ENCODE measurements around the gene ATG10. TPM values are rescaled to one million over a fixed set of nuclear protein-coding genes. Genes with fewer than 3 reads are reported as not detected.
"Not testable (repeated sequence)": the region's sequence is repeated elsewhere in the genome, so short reads cannot be mapped to it uniquely, and the experiment has no call there.

The ATG10 gene
- total RNA-seq, 4 donors from 2014 or later: 5.6 to 10.7 (median 8.3) TPM

DNA sequence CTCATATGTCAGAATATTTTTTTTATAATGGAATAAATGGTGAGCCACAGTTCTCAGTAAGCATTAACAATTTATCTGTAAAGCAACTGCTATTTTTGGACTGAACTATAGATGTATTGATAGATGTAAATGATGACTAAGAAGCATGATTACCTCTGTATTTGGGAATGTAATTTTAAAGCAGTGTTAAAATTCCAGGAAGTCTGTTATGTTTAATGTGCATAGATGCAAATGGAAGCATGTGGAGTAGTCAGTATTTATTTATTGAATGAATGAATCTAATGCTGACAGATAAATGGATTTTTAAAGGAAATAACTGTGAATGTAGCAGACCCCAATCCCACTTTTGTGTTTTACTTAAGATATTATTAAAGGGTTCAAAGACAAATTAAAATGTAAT, 95.0 kb downstream of the ATG10 start:
- Histone ChIP-seq H3K4me3 (no peak overlapping the region), H3K27me3 (no peaks in the 10 kb centered on the region), H3K36me3 (no peaks in the 10 kb centered on the region), H3K9me3 (no peaks in the 10 kb centered on the region), H3K4me1 (no peaks in the 10 kb centered on the region), H3K27ac (no peak overlapping the region)
- DNase-seq (ENCODE audit: low spot score in 2 of 2): no peak
- TF ChIP-seq POLR2A (IDR thresholded peaks at IDR 0.05): no peak
- TF ChIP-seq, protein P1, sequence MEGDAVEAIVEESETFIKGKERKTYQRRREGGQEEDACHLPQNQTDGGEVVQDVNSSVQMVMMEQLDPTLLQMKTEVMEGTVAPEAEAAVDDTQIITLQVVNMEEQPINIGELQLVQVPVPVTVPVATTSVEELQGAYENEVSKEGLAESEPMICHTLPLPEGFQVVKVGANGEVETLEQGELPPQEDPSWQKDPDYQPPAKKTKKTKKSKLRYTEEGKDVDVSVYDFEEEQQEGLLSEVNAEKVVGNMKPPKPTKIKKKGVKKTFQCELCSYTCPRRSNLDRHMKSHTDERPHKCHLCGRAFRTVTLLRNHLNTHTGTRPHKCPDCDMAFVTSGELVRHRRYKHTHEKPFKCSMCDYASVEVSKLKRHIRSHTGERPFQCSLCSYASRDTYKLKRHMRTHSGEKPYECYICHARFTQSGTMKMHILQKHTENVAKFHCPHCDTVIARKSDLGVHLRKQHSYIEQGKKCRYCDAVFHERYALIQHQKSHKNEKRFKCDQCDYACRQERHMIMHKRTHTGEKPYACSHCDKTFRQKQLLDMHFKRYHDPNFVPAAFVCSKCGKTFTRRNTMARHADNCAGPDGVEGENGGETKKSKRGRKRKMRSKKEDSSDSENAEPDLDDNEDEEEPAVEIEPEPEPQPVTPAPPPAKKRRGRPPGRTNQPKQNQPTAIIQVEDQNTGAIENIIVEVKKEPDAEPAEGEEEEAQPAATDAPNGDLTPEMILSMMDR (IDR thresholded peaks at IDR 0.05): no peak
- no peak for TF ChIP-seq EP300 (IDR thresholded peaks at IDR 0.05)
- no peak for TF ChIP-seq POLR2AphosphoS5 (IDR thresholded peaks at IDR 0.05)

- not testable (repeated sequence) for H3K4me1 ChIP-seq; H3K4me3 ChIP-seq; H3K36me3 ChIP-seq; H3K9me3 ChIP-seq; DNase-seq (ENCODE audit: low spot score in 2 of 2); H3K27me3 ChIP-seq; H3K27ac ChIP-seq
- WGBS: 100% methylated on average over 3 of the region's 3 CpGs
Measured at GRCh38 chr5:82068042-82068441, 96.2 kb downstream of the ATG10 start.

DNA sequence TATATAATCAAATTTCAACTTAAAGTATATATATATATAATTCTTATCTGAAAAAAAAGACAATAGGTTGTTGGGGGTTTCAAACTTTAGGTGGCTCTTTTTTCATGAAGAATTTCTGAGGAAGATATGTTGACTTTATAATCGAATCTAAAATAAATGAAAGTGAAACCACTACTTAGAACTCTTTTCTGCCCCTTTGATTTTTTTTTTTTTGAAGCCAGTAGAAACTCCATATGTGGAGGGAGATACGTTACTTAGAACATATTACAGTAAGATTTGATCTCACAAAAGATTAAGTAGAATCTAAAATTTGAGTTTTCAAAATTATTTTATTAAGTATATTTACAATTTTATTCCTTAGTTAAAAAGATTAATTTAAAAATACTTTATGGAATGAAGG, 96.9 kb downstream of the ATG10 start:
- DNase-seq (ENCODE audit: low spot score in 2 of 2): no peak
- no peak for TF ChIP-seq POLR2AphosphoS5 (IDR thresholded peaks at IDR 0.05)
- no peak for TF ChIP-seq POLR2A (IDR thresholded peaks at IDR 0.05)
- TF ChIP-seq, protein P1 (IDR thresholded peaks at IDR 0.05): no peak
- TF ChIP-seq EP300 (IDR thresholded peaks at IDR 0.05): no peak
- Histone ChIP-seq H3K4me1 (no peaks in the 10 kb centered on the region), H3K9me3 (no peaks in the 10 kb centered on the region), H3K4me3 (no peak overlapping the region), H3K36me3 (no peaks in the 10 kb centered on the region), H3K27me3 (no peaks in the 10 kb centered on the region), H3K27ac (no peak overlapping the region)
- 44% methylated on average over 2 of the region's 2 CpGs for WGBS

DNA sequence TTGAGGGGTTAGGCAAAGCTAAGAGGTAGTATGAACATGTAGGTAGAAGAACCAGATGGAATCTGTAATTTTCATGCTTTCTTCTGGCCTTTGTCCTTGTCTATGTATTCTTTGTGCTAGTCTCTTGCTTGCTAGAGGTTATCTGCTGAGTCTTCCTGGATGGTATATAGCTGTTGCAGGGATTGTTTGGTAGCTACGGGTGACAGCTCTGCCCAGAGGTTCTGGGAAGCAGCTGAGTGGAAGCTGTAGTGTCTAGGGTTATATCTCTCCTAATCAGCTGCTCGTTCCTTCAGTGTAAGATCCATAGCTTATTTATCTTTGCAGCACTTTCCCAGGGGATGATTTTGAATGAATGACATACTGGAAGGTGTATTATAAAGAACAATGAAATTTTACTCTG, 100.3 kb downstream of the ATG10 start:
- Histone ChIP-seq H3K4me1 (no peaks in the 10 kb centered on the region), H3K27me3 (no peaks in the 10 kb centered on the region), H3K4me3 (no peak overlapping the region), H3K9me3 (no peaks in the 10 kb centered on the region), H3K36me3 (no peaks in the 10 kb centered on the region), H3K27ac (no peak overlapping the region)
- DNase-seq (ENCODE audit: low spot score in 2 of 2): no peak
- TF ChIP-seq, protein P1 (IDR thresholded peaks at IDR 0.05): no peak
- no peak for TF ChIP-seq POLR2A (IDR thresholded peaks at IDR 0.05)
- no peak for TF ChIP-seq EP300 (IDR thresholded peaks at IDR 0.05)
- no peak for TF ChIP-seq POLR2AphosphoS5 (IDR thresholded peaks at IDR 0.05)
- 93% methylated on average over 2 of the region's 2 CpGs for WGBS

DNA sequence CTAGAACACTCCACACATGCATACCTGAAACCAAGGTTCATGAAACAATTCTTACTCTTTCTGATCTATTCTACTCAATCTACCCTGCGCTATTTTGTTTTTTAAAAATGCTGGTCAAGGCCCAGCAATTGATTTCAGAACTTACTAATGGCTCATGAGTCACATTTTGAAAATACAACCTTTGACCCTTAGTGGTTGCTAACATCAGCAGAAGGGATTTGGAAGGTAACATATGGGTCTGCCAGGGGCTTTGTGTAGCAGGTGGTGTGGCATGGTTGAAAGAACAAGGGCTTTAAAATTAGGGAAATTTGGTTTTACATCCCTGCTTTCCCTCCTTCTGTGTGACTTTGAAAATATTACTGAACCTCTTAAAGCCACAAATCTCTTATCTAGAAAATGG, 101.4 kb downstream of the ATG10 start:
- Histone ChIP-seq H3K4me3 (no peak overlapping the region), H3K4me1 (no peaks in the 10 kb centered on the region), H3K27me3 (no peaks in the 10 kb centered on the region), H3K36me3 (no peaks in the 10 kb centered on the region), H3K9me3 (no peaks in the 10 kb centered on the region), H3K27ac (no peak overlapping the region)
- WGBS: 90% methylated on average over 1 of the region's 1 CpG
- TF ChIP-seq, protein P1 (IDR thresholded peaks at IDR 0.05): no peak
- TF ChIP-seq POLR2AphosphoS5 (IDR thresholded peaks at IDR 0.05): no peak
- TF ChIP-seq POLR2A (IDR thresholded peaks at IDR 0.05): no peak
- TF ChIP-seq EP300 (IDR thresholded peaks at IDR 0.05): no peak
- no peak for DNase-seq (ENCODE audit: low spot score in 2 of 2)

DNA sequence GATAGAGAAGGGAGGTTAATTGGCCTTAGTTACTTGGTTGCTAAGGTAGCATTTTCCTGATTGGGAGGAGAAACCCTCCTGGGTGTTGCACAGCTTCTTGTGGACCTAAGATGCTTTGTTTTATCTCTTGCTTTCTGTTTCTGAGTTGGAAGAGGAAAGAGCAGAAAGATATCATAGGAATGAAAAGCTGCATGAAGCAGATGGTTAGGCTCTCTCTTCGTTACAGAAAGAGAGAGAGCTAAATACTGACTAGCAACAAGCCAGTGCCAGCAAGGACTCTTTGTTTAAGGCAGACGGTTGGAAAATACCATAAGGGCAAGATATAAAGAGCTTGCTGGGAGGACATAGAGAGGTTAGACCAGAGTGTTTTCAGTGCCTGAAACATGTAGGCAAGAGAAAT, 103.1 kb downstream of the ATG10 start:
- Histone ChIP-seq H3K4me3 (no peak overlapping the region), H3K27me3 (no peaks in the 10 kb centered on the region), H3K4me1 (no peaks in the 10 kb centered on the region), H3K9me3 (no peaks in the 10 kb centered on the region), H3K36me3 (no peaks in the 10 kb centered on the region), H3K27ac (no peak overlapping the region)
- no peak for DNase-seq (ENCODE audit: low spot score in 2 of 2)
- WGBS: 55% methylated on average over 2 of the region's 2 CpGs
- no peak for TF ChIP-seq EP300 (IDR thresholded peaks at IDR 0.05)
- no peak for TF ChIP-seq POLR2A (IDR thresholded peaks at IDR 0.05)
- no peak for TF ChIP-seq POLR2AphosphoS5 (IDR thresholded peaks at IDR 0.05)
- TF ChIP-seq, protein P1 (IDR thresholded peaks at IDR 0.05): no peak

All from suprapubic skin (tissue), 4 donors.